GM12874 (cell line): ENCODE results near the gene SEMA3E.

Experiments
- TF ChIP-seq, protein P1 (sequence below): IDR thresholded peaks from 2 replicates; pipeline ENCODE4 v1.5.1; 2011; ENCODE audit warnings: low read depth, mild to moderate bottlenecking, control low read depth, low read length, moderate library complexity; ENCODE audit not compliant: insufficient read depth

Gene SEMA3E

DNA sequence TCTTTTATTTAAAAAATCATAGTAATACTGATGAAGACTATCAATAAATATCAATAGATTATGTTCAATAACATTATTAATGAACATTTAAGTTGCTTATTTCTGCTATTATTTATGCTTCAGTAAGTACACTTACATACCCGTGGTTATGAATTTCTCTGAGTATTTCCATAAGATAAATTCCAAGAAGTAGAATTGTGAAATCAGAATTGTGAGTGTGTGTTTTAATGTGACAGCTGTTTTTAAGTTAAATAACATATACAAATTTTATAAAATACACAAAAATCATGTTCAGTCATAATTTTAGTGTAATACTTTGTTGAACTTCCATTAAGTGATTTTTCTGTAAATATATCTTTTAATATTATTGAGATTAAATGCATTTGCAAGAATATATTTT, 37.5 kb upstream of the SEMA3E start:
- TF ChIP-seq, protein P1, sequence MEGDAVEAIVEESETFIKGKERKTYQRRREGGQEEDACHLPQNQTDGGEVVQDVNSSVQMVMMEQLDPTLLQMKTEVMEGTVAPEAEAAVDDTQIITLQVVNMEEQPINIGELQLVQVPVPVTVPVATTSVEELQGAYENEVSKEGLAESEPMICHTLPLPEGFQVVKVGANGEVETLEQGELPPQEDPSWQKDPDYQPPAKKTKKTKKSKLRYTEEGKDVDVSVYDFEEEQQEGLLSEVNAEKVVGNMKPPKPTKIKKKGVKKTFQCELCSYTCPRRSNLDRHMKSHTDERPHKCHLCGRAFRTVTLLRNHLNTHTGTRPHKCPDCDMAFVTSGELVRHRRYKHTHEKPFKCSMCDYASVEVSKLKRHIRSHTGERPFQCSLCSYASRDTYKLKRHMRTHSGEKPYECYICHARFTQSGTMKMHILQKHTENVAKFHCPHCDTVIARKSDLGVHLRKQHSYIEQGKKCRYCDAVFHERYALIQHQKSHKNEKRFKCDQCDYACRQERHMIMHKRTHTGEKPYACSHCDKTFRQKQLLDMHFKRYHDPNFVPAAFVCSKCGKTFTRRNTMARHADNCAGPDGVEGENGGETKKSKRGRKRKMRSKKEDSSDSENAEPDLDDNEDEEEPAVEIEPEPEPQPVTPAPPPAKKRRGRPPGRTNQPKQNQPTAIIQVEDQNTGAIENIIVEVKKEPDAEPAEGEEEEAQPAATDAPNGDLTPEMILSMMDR, result no peak

GRCh38 chr7:83684928-83685327, 36.0 kb upstream of the SEMA3E start:
- TF ChIP-seq, protein P1, result no peak

- TF ChIP-seq, protein P1, result no peak
Observed at GRCh38 chr7:83681200-83681778, 32.4 kb upstream of the SEMA3E start.

DNA sequence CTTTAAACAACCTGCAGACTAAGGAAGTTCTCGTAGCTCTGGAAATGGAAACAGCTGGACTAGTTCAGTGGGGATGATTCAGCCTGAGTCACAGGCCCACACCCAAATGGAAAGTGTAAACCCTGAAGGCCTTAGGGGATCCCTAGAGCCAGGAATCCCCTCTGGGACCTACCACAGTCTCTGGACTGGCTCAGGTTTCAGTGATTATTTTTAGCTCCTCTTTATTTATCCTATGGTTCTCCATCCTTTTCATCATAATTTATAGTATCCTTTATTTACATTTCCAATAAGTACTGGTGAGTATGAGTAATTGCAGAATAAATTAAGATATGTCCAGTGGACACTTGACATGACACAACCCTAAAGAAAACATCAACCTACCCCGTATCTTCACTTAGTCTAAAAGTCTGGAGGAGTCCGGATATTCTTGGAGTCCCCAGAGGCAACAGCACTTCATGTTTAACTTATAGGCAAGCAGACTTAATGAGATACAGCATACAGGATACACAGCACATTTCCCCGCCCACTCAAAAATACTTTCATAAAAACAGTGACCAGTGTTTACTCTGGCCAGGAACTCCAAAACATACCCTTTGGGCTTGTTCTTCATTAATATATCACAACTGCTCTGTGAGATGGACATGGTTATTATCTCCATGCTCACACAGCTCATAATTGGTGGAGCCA, 28.4 kb upstream of the SEMA3E start:
- TF ChIP-seq, protein P1, result no peak

- TF ChIP-seq, protein P1, result no peak
Observed at GRCh38 chr7:83672157-83672556, 23.2 kb upstream of the SEMA3E start.

GRCh38 chr7:83663131-83663530, 14.2 kb upstream of the SEMA3E start:
- TF ChIP-seq, protein P1, result no peak

GRCh38 chr7:83658126-83658525, 9.2 kb upstream of the SEMA3E start:
- TF ChIP-seq, protein P1, result no peak
